Breast epithelium (tissue), 3 donors: ENCODE data around the gene VAV3.

ENCODE experiments used
- POLR2A ChIP-seq: fragments of 450-650 bp; IDR thresholded peaks from one replicate; pipeline ENCODE4 v1.6.1; 2016; ENCODE audit warnings: antibody characterized with exemption, mild to moderate bottlenecking, moderate library complexity
- POLR2AphosphoS5 ChIP-seq, 3 donors: sonication (generic); formaldehyde crosslinking; IDR thresholded peaks; one replicate each; pipeline ENCODE4 v1.6.1; 2017; ENCODE audit warnings: antibody characterized with exemption in 3 of 3
- TF ChIP-seq, protein P1 (sequence below), 3 donors: fragments of 450-650 bp; IDR thresholded peaks; one replicate each; pipeline ENCODE4 v1.5.1; 2016 to 2017; ENCODE audit warnings: antibody characterized with exemption in 3 of 3, mild to moderate bottlenecking in 3 of 3, moderate library complexity in 3 of 3

- TF ChIP-seq, protein P1, sequence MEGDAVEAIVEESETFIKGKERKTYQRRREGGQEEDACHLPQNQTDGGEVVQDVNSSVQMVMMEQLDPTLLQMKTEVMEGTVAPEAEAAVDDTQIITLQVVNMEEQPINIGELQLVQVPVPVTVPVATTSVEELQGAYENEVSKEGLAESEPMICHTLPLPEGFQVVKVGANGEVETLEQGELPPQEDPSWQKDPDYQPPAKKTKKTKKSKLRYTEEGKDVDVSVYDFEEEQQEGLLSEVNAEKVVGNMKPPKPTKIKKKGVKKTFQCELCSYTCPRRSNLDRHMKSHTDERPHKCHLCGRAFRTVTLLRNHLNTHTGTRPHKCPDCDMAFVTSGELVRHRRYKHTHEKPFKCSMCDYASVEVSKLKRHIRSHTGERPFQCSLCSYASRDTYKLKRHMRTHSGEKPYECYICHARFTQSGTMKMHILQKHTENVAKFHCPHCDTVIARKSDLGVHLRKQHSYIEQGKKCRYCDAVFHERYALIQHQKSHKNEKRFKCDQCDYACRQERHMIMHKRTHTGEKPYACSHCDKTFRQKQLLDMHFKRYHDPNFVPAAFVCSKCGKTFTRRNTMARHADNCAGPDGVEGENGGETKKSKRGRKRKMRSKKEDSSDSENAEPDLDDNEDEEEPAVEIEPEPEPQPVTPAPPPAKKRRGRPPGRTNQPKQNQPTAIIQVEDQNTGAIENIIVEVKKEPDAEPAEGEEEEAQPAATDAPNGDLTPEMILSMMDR (IDR thresholded peaks at IDR 0.05) = no peak
- TF ChIP-seq POLR2AphosphoS5 (IDR thresholded peaks at IDR 0.05) (no peak), POLR2A (no peak)
Observed at GRCh38 chr1:107912656-107913055, 52.3 kb downstream of the VAV3 start.
